Measurements from ENCODE around the gene VWA8. TPM values are rescaled to one million over a fixed set of nuclear protein-coding genes. Genes with fewer than 3 reads are reported as not detected.

The VWA8 gene
- total and polyA plus RNA-seq, 2 of the 8 experiments (the other 6 are each of a cell fraction or from before 2014, with no cell fraction given): 5.9 to 19.6 TPM

DNA sequence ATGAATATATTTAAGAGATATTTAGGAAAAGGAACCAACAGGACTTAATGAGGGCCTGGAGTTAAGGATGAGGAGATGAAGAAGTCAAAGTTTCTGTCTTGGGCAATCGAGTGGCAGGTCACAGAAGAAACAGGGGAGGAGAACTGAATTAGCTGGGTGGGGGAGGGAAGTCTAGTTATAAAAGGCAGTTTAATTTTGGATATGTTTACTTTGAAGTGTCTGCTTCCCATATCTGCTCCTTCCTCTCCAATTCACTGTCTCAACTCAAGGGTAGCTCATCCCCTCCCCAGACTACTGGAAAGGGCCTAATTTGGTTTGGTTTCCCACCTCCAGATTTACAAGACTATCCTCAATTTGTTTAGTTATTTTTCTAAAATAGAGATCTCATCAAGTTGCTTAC is 195.9 kb downstream of the VWA8 start:
- no peaks in the 10 kb centered on the region for H4K20me1 ChIP-seq (replicated peaks in 1 of 2; ENCODE audit: control insufficient read depth in 1 of 2, insufficient read depth in 2 of 2, low read length in 2 of 2)
- TF ChIP-seq, protein P1, sequence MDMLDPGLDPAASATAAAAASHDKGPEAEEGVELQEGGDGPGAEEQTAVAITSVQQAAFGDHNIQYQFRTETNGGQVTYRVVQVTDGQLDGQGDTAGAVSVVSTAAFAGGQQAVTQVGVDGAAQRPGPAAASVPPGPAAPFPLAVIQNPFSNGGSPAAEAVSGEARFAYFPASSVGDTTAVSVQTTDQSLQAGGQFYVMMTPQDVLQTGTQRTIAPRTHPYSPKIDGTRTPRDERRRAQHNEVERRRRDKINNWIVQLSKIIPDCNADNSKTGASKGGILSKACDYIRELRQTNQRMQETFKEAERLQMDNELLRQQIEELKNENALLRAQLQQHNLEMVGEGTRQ (IDR thresholded peaks at IDR 0.05; ENCODE audit: low read length): no peak
- TF ChIP-seq NRF1 (IDR thresholded peaks at IDR 0.05; ENCODE audit: low read depth, low read length) (no peak), TAF1 (IDR thresholded peaks at IDR 0.05; ENCODE audit: low read depth, low read length) (no peak)
- no peak overlapping the region for H2BK12ac ChIP-seq (ENCODE audit: low read depth, low read length)
- no peak overlapping the region for H4K8ac ChIP-seq (ENCODE audit: extremely low read depth, insufficient read depth, low read length)
- no peak overlapping the region for H3K23ac ChIP-seq (ENCODE audit: insufficient read length)
- H3K4me2 ChIP-seq (ENCODE audit: insufficient read depth in 1 of 2, low read depth in 2 of 2, low read length in 2 of 2): no peak overlapping the region
- H2BK5ac ChIP-seq (ENCODE audit: low read depth, low read length): no peak overlapping the region
- H3K4me3 ChIP-seq (ENCODE audit: extremely low read depth in 1 of 4, insufficient read depth in 2 of 4, low read depth in 3 of 4, low read length in 4 of 4): no peak overlapping the region
- H2BK120ac ChIP-seq (replicated peaks; ENCODE audit: low read depth, low read length): no peak overlapping the region
- 80% methylated on average over 1 of the region's 1 CpG; no CpG with 5 or more reads in 1 of the 2 experiments for WGBS, 2 experiments (ENCODE audit: extremely low coverage in 1 of 2, insufficient coverage in 1 of 2, insufficient read length in 1 of 2, insufficient replicate concordance in 2 of 2, low coverage in 1 of 2, low lambda C conversion rate in 2 of 2, missing lambda C conversion rate in 1 of 2)
- no peak overlapping the region for H3K14ac ChIP-seq (ENCODE audit: insufficient read length)
- H3K79me1 ChIP-seq (ENCODE audit: low read depth, low read length): no peaks in the 10 kb centered on the region
- H2BK15ac ChIP-seq (ENCODE audit: low read length): no peak overlapping the region
- no peak overlapping the region for H2AFZ ChIP-seq (ENCODE audit: low read length)
- no peak overlapping the region for H3K9ac ChIP-seq (replicated peaks in 1 of 4; ENCODE audit: extremely low read depth in 1 of 4, low read depth in 3 of 4, low read length in 3 of 4)
- DNase-seq (ENCODE audit: low read depth in 1 of 2, low spot score in 2 of 2) (no peak), FAIRE-seq (no peak)
- no peak overlapping the region for H3K4ac ChIP-seq (replicated peaks; ENCODE audit: insufficient read length, low read depth, low read length)
- no peaks in the 10 kb centered on the region for H3K27me3 ChIP-seq (replicated peaks in 1 of 4; ENCODE audit: control insufficient read depth in 3 of 4, extremely low read depth in 1 of 4, insufficient read depth in 3 of 4, low read length in 3 of 4)
- POLR2A ChIA-PET (ENCODE audit: partially characterized antibody): no interaction called here
- CTCF ChIA-PET (ENCODE audit: partially characterized antibody): interaction anchor here (0.7 kb wide), 1 partner anchor 13 kb away, joined by 3 read pairs; no protein-coding TSS in a partner anchor
- H3K23me2 ChIP-seq (ENCODE audit: low read depth, low read length): no peaks in the 10 kb centered on the region
- H3K36me3 ChIP-seq (ENCODE audit: control insufficient read depth in 2 of 4, insufficient read depth in 4 of 4, low read length in 3 of 4): no peaks in the 10 kb centered on the region
- H3K4me1 ChIP-seq (replicated peaks in 1 of 4; ENCODE audit: control insufficient read depth in 3 of 4, insufficient read depth in 4 of 4, low read length in 3 of 4): no peaks in the 10 kb centered on the region; a peak in 1 of 7 replicates
- H3K18ac ChIP-seq (ENCODE audit: extremely low read depth, low read length): no peak overlapping the region
- H3K56ac ChIP-seq (replicated peaks; ENCODE audit: insufficient read length, low read depth, low read length): no peak overlapping the region
- H2BK20ac ChIP-seq (ENCODE audit: low read length): no peak overlapping the region
- H4K91ac ChIP-seq (replicated peaks; ENCODE audit: insufficient read length, low read length): no peak overlapping the region
- no peak overlapping the region for H3K27ac ChIP-seq (ENCODE audit: low read depth, low read length)
- H2AK5ac ChIP-seq (ENCODE audit: low read depth, low read length): no peak overlapping the region
- H4K5ac ChIP-seq (ENCODE audit: insufficient read length, low read depth, low read length): no peak overlapping the region
- H3K79me2 ChIP-seq (ENCODE audit: control insufficient read depth in 1 of 2, insufficient read depth in 2 of 2, low read length in 2 of 2): no peaks in the 10 kb centered on the region
- H3K9me3 ChIP-seq (ENCODE audit: insufficient read depth in 2 of 2, low read depth in 1 of 2, low read length in 1 of 2): no peaks in the 10 kb centered on the region
